ENCODE measurements around the gene ANKRD13B.
"Not testable (repeated sequence)": the region's sequence is repeated elsewhere in the genome, so short reads cannot be mapped to it uniquely, and the experiment has no call there.

ANKRD13B gene

GRCh38 chr17:29592850-29593551, at the start of gene ANKRD13B:
Gene ANKRD13B (plus strand): TSS chr17:29593132. CDS start chr17:29593622, 490 bp downstream.
- DNase-seq: no peak

- no peak for DNase-seq
Observed at GRCh38 chr17:29544066-29544465, 48.9 kb upstream of the ANKRD13B start.

DNA sequence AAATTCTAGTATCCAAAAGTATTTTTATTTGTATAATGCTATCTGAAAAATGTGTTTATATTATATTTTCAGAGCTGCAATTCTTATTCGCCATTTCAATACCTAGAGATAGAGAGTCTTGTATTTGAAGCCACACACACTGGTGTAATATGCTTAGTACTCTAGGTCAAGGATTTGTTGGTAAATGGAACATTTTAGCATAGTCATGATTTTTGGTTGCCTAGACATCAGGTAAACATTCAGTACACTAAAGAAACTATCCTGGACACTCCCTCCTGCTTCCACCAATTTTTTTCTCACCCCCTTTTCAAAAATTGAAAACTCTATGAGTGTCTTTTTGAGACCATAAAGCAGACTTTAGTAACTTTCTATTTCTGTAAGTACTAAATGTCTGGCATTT, 46.8 kb upstream of the ANKRD13B start:
- DNase-seq: no peak

DNA sequence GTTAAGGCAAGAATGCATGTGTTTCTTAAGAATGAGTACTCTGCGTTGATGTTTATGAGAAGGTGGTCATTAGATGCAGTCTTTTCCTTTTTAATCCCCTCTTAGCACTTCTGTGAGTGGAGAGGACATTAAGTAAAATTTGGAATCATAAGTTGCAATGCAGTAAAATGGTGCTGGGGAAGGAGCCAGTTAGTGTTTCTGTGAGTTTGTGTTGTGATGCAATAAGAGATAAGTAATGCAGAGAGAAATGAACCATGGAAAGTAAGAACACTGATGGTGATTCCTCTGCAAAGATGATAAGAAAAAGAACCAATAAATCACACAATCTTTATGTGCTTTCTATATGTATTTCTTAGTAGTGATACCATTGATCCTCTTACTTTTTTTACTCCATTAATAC, 46.1 kb upstream of the ANKRD13B start:
- DNase-seq: no peak

DNA sequence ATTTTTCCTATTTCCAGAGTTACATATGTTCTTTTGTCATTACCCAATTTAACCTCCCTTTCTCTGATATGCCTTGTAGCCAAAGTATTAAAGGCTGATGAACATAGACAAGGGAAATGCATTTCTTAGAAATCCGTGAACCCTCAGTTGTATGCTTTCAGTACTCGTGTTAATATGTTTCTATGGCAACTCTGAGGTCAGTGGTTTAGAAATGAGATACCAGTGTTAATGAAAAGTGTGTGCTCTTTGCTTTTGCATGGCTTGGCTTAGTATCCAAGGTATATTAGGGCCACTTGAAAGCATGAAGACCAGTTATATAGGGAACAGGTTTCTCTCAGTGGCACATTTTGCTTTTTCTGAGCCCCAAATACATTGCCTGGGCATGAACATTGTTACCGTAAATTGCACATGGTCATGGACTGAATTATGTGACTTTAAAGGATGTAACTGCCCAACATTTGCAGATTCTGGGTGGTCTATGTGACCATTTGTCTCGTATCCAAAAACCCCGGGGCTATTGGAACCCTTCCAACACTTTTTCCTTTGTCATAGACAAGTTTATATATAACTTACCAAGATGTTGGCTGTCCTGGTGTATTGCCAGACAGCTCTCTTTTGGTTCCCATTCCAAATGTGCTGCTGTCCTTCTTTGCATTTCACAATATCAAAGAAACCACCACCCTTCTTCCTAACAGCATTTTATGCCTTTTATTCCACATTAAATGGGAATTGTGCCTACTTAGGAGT, 43.6 kb upstream of the ANKRD13B start:
- no peak for DNase-seq

GRCh38 chr17:29555840-29556239, 37.1 kb upstream of the ANKRD13B start:
- DNase-seq: no peak

DNA sequence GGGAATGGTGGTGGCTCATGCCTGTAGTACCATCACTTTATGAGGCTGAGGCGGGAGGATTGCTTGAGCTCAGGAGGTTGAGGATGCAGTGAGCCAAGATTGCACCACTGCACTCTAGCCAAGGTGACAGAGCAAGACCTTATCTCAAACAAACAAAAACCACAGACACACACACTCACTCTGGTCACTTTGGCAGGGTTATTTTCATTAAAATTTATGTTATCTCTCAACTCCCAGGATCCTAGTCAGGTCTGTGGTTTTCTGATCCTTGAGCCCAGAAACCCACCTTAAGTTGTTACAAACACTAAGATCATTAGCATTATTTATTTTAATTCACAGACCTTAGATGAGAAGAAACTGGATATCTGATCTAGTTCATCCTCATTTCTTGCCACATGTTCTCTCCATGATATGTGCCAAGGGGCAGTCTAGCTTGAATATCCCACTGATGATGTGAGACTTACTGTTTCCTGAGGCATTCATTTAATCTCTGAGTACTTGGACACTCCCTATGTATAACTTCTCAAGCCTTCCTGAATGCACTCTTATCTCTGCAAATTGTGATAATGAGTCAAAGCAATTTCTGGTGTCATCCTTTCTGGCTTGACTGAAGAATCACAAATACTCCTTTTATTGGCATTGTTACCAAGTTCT, 35.7 kb upstream of the ANKRD13B start:
- DNase-seq: no peak

GRCh38 chr17:29557739-29558116, 35.2 kb upstream of the ANKRD13B start:
- DNase-seq: no peak

DNA sequence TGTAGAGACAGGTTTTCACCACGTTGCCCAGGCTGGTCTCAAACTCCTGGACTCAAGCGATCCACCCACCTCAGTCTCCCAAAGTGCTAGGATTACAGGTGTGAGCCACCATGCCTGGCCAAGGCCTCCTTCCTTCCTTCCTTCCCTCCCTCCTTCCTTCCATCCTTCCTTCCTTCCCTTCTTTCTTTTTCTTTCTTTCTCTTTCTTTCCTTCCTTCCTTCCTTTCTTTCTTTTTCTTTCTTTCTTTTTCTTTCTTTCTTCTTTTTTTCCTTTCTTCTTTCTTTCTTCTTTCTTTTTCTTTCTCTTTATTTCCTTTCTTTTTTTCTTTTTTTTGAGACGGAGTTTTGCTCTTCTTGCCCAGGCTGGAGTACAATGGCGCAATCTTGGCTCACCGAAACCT, 34.8 kb upstream of the ANKRD13B start:
- not testable (repeated sequence) for DNase-seq

- DNase-seq: no peak
Observed at GRCh38 chr17:29559640-29560039, 33.3 kb upstream of the ANKRD13B start.

- DNase-seq: peak; percentile 61
Observed at GRCh38 chr17:29560316-29560715, 32.6 kb upstream of the ANKRD13B start.

DNA sequence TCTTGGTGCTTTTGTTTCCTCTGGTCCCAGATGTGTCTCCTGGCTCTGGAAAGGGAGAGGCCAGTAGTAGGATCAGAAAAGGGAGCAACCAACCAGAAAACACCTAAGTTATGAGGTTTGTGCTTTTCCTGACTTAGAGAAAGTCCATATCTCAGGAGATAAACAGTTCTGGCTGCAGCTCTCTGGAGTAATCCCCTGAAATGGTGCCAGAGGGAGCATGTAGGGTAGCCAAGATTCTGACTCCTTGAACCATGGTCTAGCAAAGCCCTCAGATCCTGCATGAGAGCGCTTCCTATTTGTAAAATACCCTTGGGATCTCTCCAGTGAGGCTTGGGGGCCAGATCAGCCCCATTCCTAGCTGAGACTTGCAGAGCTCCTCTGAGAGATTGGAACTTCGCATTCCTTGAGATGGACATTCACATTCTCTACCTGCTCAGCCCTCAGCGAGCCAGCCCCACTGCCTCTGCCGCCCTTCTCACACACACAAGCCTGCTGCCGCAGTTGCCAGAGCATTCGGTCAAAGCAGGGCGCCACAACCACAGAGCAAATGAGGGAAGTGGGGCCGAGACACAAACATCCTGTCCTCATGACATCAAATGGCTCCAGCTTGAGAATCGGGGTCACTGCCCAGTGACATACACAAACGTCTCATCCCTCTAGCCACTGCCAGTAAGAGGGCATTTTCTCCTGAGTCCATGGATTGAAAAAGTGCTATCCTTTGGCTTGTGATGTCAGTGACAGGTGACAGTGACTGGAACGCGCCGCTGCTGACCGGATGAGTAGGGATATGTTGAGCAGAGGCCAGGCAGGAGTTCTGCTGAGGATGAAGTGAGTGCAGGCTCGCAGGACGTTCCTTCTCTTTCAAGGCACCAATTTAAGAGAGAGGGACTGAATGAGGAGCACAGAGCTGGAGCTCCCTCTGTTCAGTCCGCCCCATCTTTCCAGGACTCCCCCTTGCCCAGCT, 31.1 kb upstream of the ANKRD13B start:
- no peak for DNase-seq

GRCh38 chr17:29562615-29563014, 30.3 kb upstream of the ANKRD13B start:
- DNase-seq: no peak

- DNase-seq: no peak
Observed at GRCh38 chr17:29563816-29564215, 29.1 kb upstream of the ANKRD13B start.

GRCh38 chr17:29565643-29566472, 27.1 kb upstream of the ANKRD13B start:
- DNase-seq: no peak

DNA sequence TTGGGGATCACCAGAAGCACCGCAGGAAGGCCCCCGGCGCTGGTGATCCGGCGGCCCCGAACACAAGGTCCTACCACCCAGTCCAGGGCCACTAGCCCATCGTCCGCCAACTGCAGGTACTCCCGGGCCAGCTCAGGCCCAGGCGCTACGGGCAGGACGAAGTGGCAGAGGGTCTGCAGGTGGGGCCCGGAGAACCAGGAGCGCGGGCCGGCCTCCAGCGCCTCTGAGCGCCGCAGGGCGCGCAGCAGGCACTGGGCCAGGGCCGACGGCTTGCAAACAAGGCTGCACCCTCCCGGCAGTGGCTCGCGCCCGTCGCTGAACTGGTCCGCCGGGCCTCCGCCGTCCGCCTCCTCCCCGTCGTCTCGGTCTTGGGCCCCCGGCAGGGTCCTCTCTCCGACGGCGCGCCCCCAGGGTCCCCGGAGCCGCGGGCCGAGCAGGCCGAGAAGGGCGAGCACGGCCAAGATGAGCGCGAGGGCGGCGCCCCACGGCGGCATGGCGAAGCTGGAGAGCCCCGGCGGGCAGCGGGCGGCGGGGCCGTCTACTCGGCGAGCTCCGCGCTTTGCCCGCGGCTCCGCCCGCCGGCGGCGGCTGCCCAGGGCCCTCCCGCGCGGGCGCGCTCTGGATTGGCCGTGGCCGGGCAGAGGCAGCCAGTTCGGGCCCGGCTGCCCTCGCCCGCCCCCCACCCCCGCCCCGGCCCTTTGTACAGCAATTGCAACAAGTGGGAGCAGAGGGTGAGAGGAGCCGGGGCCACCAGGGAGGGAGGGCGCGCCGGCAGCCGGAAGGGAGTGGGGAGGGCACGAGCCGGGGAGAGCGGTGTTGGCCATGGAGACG, 26.2 kb upstream of the ANKRD13B start, which contains the start of gene ABHD15:
Gene ABHD15, minus strand, starts transcription at position 565 of the 831 bp plus-strand sequence. Its CDS starts 71 bp downstream, at position 494.
- no peak for DNase-seq

DNA sequence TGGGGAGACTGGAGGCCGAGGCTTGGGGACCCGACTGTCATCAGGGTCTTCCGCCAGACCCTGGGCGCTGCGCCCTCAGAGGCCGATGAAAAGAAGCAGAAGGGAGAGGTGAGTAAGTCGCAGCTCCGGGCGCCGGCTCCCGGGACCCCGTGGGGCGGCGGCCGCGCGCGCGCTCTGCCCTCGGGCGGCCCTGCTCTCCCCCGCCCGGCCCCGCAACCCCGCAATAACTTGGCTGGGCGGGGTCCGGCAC, 25.7 kb upstream of the ANKRD13B start:
- no peak for DNase-seq

GRCh38 chr17:29567554-29568330, 25.2 kb upstream of the ANKRD13B start:
- DNase-seq: no peak

DNA sequence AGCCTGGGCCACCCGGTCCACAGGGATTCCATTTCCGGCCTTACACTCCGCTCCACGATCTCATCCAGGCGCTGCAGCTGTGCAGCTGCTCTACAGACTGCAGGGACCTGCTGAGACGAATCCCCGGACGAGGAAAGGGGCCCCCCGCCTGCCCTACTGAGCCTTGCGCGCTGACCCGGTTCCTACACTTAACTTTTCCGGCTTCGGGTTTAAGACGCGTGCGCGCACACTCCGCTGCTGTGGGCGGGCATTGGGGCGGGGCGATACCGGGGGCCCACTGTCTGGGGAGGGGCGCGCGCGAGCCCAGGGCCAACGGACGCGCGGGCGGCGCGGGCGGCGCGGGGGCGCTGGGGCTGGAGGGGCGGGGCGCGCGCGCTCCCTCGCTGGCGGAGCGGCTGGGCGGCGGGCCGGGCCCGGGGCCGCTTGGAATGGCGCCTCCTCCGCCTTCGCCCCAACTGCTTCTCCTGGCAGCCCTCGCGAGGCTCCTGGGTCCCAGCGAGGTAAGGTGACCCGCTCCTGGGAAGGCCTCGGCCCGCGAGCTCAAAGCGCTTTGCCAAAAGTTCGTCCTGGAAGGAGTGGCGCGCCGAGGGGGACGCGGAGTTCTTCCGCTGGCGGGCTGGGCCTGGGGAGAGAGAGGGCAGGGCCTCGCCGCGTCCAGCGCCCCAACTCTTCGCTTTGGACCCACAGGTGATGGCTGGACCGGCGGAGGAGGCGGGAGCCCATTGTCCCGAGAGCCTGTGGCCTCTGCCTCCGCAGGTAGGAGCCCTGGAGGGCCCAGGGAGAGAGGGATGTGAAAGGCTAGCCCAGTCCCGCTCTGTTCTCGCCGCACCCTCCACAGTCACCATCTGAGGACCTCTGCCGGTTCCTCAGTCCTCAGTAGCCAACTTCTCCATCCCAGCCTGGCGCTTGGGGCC, 24.3 kb upstream of the ANKRD13B start, which contains the start of gene TP53I13:
Gene TP53I13, plus strand, starts transcription at position 371 of the 914 bp plus-strand sequence. Its CDS starts 58 bp downstream, at position 429.
- peak; percentile 59 for DNase-seq
